Panc1 (cell line): ENCODE results near the gene SF3A2. TPM values are rescaled to one million over a fixed set of nuclear protein-coding genes. Genes with fewer than 3 reads are reported as not detected.

ENCODE experiments used
- ATAC-seq: fragments of 200-7000 bp; cut with Tn5 transposase; 2 replicates; pipeline ENCODE4 v1.9.1; 2020; ENCODE audit warnings: mild to moderate bottlenecking, moderate library complexity
- BruUV-seq: library from RNA; stranded (reverse); fragments of 400-500 nt; replicated peaks from 2 replicates; lab custom pipeline; 2021; lab: Mats Ljungman, UMichigan
- CTCF ChIA-PET: fragments of 300-600 bp; sonication (Branson Sonifier 250); formaldehyde crosslinking; loops from one replicate; lab custom pipeline; 2022; ENCODE audit warnings: antibody characterized with exemption; lab: Charles Lee
- POLR2A ChIA-PET: fragments of 300-600 bp; sonication (Branson Sonifier 250); formaldehyde crosslinking; loops from one replicate; lab custom pipeline; 2022; ENCODE audit warnings: antibody characterized with exemption; lab: Charles Lee
- DNase-seq: peaks from one replicate; pipeline ENCODE4 v3.0.0-alpha.2; 2010; ENCODE audit warnings: low read depth, low spot score
- H3K27ac ChIP-seq: 2 replicates; pipeline ENCODE4 v1.5.1; 2011; ENCODE audit warnings: mild to moderate bottlenecking, low read length, inconsistent platforms
- H3K27me3 ChIP-seq: fragments of 200-500 bp; sonication (Bioruptor generic); 2 replicates; pipeline ENCODE4 v1.6.0; 2014; ENCODE audit warnings: low read length, inconsistent platforms; ENCODE audit not compliant: control insufficient read depth, insufficient read depth
- H3K36me3 ChIP-seq: fragments of 200-500 bp; sonication (Bioruptor generic); 2 replicates; pipeline ENCODE4 v1.5.1; 2014; ENCODE audit warnings: inconsistent platforms, mild to moderate bottlenecking, low read length, moderate library complexity; ENCODE audit not compliant: control insufficient read depth, insufficient read depth
- H3K4me1 ChIP-seq: 2 replicates; pipeline ENCODE4 v1.5.1; 2011; ENCODE audit warnings: inconsistent platforms, mild to moderate bottlenecking, low read length, moderate library complexity; ENCODE audit not compliant: control insufficient read depth, insufficient read depth
- H3K4me3 ChIP-seq, 2 experiments: 2 replicates each; pipeline ENCODE4 v1.5.1; 2011 to 2012; ENCODE audit warnings: low read depth in 2 of 2, low read length in 2 of 2, mild to moderate bottlenecking in 2 of 2, inconsistent platforms in 1 of 2, moderate library complexity in 1 of 2
- H3K9me3 ChIP-seq: fragments of 200-500 bp; sonication (Bioruptor generic); 2 replicates; pipeline ENCODE4 v1.5.1; 2014; ENCODE audit warnings: low read depth, mild to moderate bottlenecking, inconsistent platforms, low read length, moderate library complexity; ENCODE audit not compliant: control insufficient read depth, insufficient read depth
- CTCF ChIP-seq: fragments of 450-650 bp; IDR thresholded peaks from 2 replicates; pipeline ENCODE4 v1.5.1; 2017; ENCODE audit warnings: mild to moderate bottlenecking
- POLR2AphosphoS5 ChIP-seq: IDR thresholded peaks from 2 replicates; pipeline ENCODE4 v1.6.1; 2012; ENCODE audit warnings: mild to moderate bottlenecking, low read depth, low read length, moderate library complexity
- REST ChIP-seq, 2 experiments: IDR thresholded peaks; 2 replicates each; pipeline ENCODE4 v1.6.1; 2011 to 2012; ENCODE audit warnings: low read depth in 2 of 2, control low read depth in 1 of 2, low read length in 1 of 2, mild to moderate bottlenecking in 1 of 2, moderate library complexity in 1 of 2; ENCODE audit not compliant: insufficient read depth in 1 of 2
- SIN3A ChIP-seq: IDR thresholded peaks from 2 replicates; pipeline ENCODE4 v1.6.1; 2012; ENCODE audit warnings: low read depth, mild to moderate bottlenecking, low read length, moderate library complexity, borderline replicate concordance; ENCODE audit not compliant: insufficient read depth
- TCF7L2 ChIP-seq: IDR thresholded peaks from 2 replicates; pipeline ENCODE4 v1.6.1; 2011; ENCODE audit warnings: mild to moderate bottlenecking, low read depth, low read length, inconsistent platforms
- in situ Hi-C: cut with HindIII; loops from 2 replicates; pipeline ENCODE4 v1.10.0; 2016; ENCODE audit warnings: low sequenced_read_pairs, low pct_unique_long_range_greater_than_20kb
- intact Hi-C: fragments of 100-400 bp; cut with micrococcal nuclease; formaldehyde crosslinking; loops from one replicate; pipeline ENCODE4 v1.10.0; 2022; ENCODE audit not compliant: unreplicated experiment
- total RNA-seq: library from RNA; stranded (reverse); gene quantifications from one replicate; pipeline ENCODE4 v1.2.1, GENCODE V29; 2021; ENCODE audit not compliant: unreplicated experiment

Gene SF3A2
- total RNA-seq, 1 experiment from 2014 or later, result 103 TPM

GRCh38 chr19:2232286-2233151 is 4.1 kb upstream of the SF3A2 start:
- CTCF ChIA-PET, result interaction anchor here (0.6 kb wide), 1 partner anchor 76 kb away, joined by 4 read pairs; no protein-coding TSS in a partner anchor
- Histone ChIP-seq H3K27me3 (no peaks in the 10 kb centered on the region), H3K4me1 (peaks cover 24% of the 10 kb centered on the region), H3K27ac (peak overlapping the region; percentile 20; the same call in 1 of the 2 replicates), H3K36me3 (peaks cover 4% of the 10 kb centered on the region; the same call in 1 of the 2 replicates), H3K4me3 (no peak overlapping the region), H3K9me3 (no peaks in the 10 kb centered on the region)
- POLR2A ChIA-PET, result interaction anchor here (0.6 kb wide), 1 partner anchor 90 kb away, joined by 3 read pairs; no protein-coding TSS in a partner anchor
- in situ Hi-C loops, result no loop called here
- BruUV-seq, result no TSS peak
- peak; percentile 4 for ATAC-seq
- TF ChIP-seq CTCF (peak; percentile 24), TCF7L2 (no peak), SIN3A (no peak), REST (IDR thresholded peaks at IDR 0.05; ENCODE audit: insufficient read depth in 1 of 2, low read depth in 2 of 2, low read length in 1 of 2) (no peak), POLR2AphosphoS5 (peak; percentile 2; the same call in 1 of the 2 replicates)
- no peak for DNase-seq
- intact Hi-C loops, result loop anchor here (5.0 kb wide), 1 partner anchor 75 kb away; no protein-coding TSS in a partner anchor

GRCh38 chr19:2233601-2234280 is 2.9 kb upstream of the SF3A2 start:
- H3K36me3 ChIP-seq, result peaks cover 4% of the 10 kb centered on the region; the same call in 1 of the 2 replicates
- intact Hi-C loops, result loop anchor here (5.0 kb wide), 1 partner anchor 76 kb away; no protein-coding TSS in a partner anchor
- peaks cover 24% of the 10 kb centered on the region for H3K4me1 ChIP-seq
- no peak for ATAC-seq
- H3K27me3 ChIP-seq, result no peaks in the 10 kb centered on the region
- no peak for DNase-seq
- no peak overlapping the region for H3K4me3 ChIP-seq
- ChIA-PET POLR2A (no interaction called here), CTCF (no interaction called here)
- in situ Hi-C loops, result no loop called here
- TF ChIP-seq CTCF (no peak), POLR2AphosphoS5 (no peak), REST (IDR thresholded peaks at IDR 0.05; ENCODE audit: insufficient read depth in 1 of 2, low read depth in 2 of 2, low read length in 1 of 2) (no peak), TCF7L2 (no peak), SIN3A (no peak)
- peak overlapping the region; percentile 39; the same call in 1 of the 2 replicates for H3K27ac ChIP-seq
- BruUV-seq, result no TSS peak
- no peaks in the 10 kb centered on the region for H3K9me3 ChIP-seq
